Endodermal cell (in vitro differentiated cells): ENCODE data around the gene FARP1. TPM values are rescaled to one million over a fixed set of nuclear protein-coding genes. Genes with fewer than 3 reads are reported as not detected.

Source experiments
- DNase-seq: peaks from one replicate; pipeline ENCODE4 v3.0.0-alpha.2; 2017
- H3K27ac ChIP-seq: 2 replicates; pipeline ENCODE4 v1.5.1; 2013; ENCODE audit warnings: mild to moderate bottlenecking, low read depth, low read length, moderate library complexity
- H3K27me3 ChIP-seq: 2 replicates; pipeline ENCODE4 v1.6.1; 2013; ENCODE audit warnings: mild to moderate bottlenecking, low read length, moderate library complexity; ENCODE audit not compliant: insufficient read depth, control insufficient read depth, poor library complexity, severe bottlenecking
- H3K36me3 ChIP-seq: 2 replicates; pipeline ENCODE4 v1.7.0; 2013; ENCODE audit warnings: mild to moderate bottlenecking, low read length, moderate library complexity; ENCODE audit not compliant: control insufficient read depth, insufficient read depth
- H3K4me1 ChIP-seq: one replicate; pipeline ENCODE4 v1.7.0; 2013; ENCODE audit warnings: low read length; ENCODE audit not compliant: control insufficient read depth, insufficient read depth
- H3K4me3 ChIP-seq: 2 replicates; pipeline ENCODE4 v1.5.1; 2013; ENCODE audit warnings: mild to moderate bottlenecking, low read length, moderate library complexity
- H3K9ac ChIP-seq: 2 replicates; pipeline ENCODE4 v1.6.1; 2013; ENCODE audit warnings: mild to moderate bottlenecking, low read length, moderate library complexity; ENCODE audit not compliant: poor library complexity, severe bottlenecking; ENCODE audit errors: extremely low read depth
- H3K9me3 ChIP-seq: 2 replicates; pipeline ENCODE4 v1.6.1; 2013; ENCODE audit warnings: mild to moderate bottlenecking, low read length, moderate library complexity; ENCODE audit not compliant: control insufficient read depth
- H3K27ac Mint-ChIP-seq: 2 replicates; pipeline ENCODE4 v1.8.0; 2020; ENCODE audit warnings: mixed read lengths
- H3K27me3 Mint-ChIP-seq: 2 replicates; pipeline ENCODE4 v1.8.0; 2021; ENCODE audit warnings: mild to moderate bottlenecking, mixed read lengths; ENCODE audit not compliant: insufficient read depth
- H3K36me3 Mint-ChIP-seq: 2 replicates; pipeline ENCODE4 v1.8.0; 2020; ENCODE audit warnings: low read depth, mixed read lengths
- H3K4me1 Mint-ChIP-seq: 2 replicates; pipeline ENCODE4 v1.8.0; 2020; ENCODE audit warnings: mixed read lengths
- H3K4me3 Mint-ChIP-seq: 2 replicates; pipeline ENCODE4 v1.8.0; 2020; ENCODE audit warnings: mild to moderate bottlenecking, moderate library complexity, mixed read lengths
- H3K9me3 Mint-ChIP-seq: 2 replicates; pipeline ENCODE4 v1.8.0; 2020; ENCODE audit warnings: mild to moderate bottlenecking, mixed read lengths
- WGBS, 2 experiments: methylation state at CpG; one replicate each; pipeline versions ENCODE4 v1.1.5 to v1.1.7; 2013; ENCODE audit warnings: missing lambda C conversion rate in 2 of 2, mixed read lengths in 1 of 2; ENCODE audit not compliant: insufficient coverage in 1 of 2, insufficient read length in 1 of 2; 5-methylcytosine and 5-hydroxymethylcytosine counted together
- total RNA-seq, 2 donors: library from RNA; stranded (reverse); fragmentation: NEBNext Ultra II Directional in 1 of 2; extraction: Animal tissue kit (Norgen Biotek cat#: 25700) in 1 of 2; gene quantifications; 2 replicates in 1 of 2; 3 replicates in 1 of 2; pipeline ENCODE4 v1.2.1, GENCODE V29; 2021
- TF ChIP-seq, protein P1 (sequence below): fragments of 200-600 bp; sonication (generic); conservative IDR thresholded peaks from 2 replicates; pipeline ENCODE4 v1.5.0; 2021; ENCODE audit warnings: antibody characterized with exemption, mild to moderate bottlenecking

Gene FARP1
- total RNA-seq, 2 donors from 2014 or later = 237 to 319 TPM

GRCh38 chr13:98370806-98371515 is 228.1 kb downstream of the FARP1 start:
- Mint-ChIP-seq H3K4me3 (no peak overlapping the region), H3K9me3 (peaks cover 17% of the 10 kb centered on the region), H3K4me1 (peaks cover 8% of the 10 kb centered on the region), H3K27me3 (no peaks in the 10 kb centered on the region), H3K27ac (peak overlapping the region; percentile 19), H3K36me3 (peaks cover 79% of the 10 kb centered on the region)
- peaks cover 88% of the 10 kb centered on the region for H3K36me3 ChIP-seq
- H3K9ac ChIP-seq = no peak overlapping the region
- H3K27me3 ChIP-seq = no peaks in the 10 kb centered on the region
- DNase-seq = no peak
- H3K4me1 ChIP-seq = no peaks in the 10 kb centered on the region
- TF ChIP-seq, protein P1, sequence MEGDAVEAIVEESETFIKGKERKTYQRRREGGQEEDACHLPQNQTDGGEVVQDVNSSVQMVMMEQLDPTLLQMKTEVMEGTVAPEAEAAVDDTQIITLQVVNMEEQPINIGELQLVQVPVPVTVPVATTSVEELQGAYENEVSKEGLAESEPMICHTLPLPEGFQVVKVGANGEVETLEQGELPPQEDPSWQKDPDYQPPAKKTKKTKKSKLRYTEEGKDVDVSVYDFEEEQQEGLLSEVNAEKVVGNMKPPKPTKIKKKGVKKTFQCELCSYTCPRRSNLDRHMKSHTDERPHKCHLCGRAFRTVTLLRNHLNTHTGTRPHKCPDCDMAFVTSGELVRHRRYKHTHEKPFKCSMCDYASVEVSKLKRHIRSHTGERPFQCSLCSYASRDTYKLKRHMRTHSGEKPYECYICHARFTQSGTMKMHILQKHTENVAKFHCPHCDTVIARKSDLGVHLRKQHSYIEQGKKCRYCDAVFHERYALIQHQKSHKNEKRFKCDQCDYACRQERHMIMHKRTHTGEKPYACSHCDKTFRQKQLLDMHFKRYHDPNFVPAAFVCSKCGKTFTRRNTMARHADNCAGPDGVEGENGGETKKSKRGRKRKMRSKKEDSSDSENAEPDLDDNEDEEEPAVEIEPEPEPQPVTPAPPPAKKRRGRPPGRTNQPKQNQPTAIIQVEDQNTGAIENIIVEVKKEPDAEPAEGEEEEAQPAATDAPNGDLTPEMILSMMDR = no peak
- 93 to 94% methylated on average over 10 to 16 of the region's 16 CpGs for whole genome bisulfite sequencing, 2 experiments
- H3K27ac ChIP-seq = no peak overlapping the region
- H3K9me3 ChIP-seq = peaks cover 23% of the 10 kb centered on the region
- H3K4me3 ChIP-seq = no peak overlapping the region

- peaks cover 23% of the 10 kb centered on the region for H3K9me3 ChIP-seq
- Mint-ChIP-seq H3K27ac (peak overlapping the region; percentile 19), H3K4me1 (peaks cover 8% of the 10 kb centered on the region), H3K27me3 (no peaks in the 10 kb centered on the region), H3K9me3 (peaks cover 17% of the 10 kb centered on the region), H3K4me3 (no peak overlapping the region), H3K36me3 (peaks cover 80% of the 10 kb centered on the region)
- H3K4me1 ChIP-seq = no peaks in the 10 kb centered on the region
- 92 to 100% methylated on average over 5 of the region's 5 CpGs for WGBS, 2 experiments
- H3K36me3 ChIP-seq = peaks cover 88% of the 10 kb centered on the region
- no peak overlapping the region for H3K9ac ChIP-seq
- no peak for DNase-seq
- no peak overlapping the region for H3K27ac ChIP-seq
- H3K4me3 ChIP-seq = no peak overlapping the region
- TF ChIP-seq, protein P1 = no peak
- H3K27me3 ChIP-seq = no peaks in the 10 kb centered on the region
Measured at GRCh38 chr13:98371516-98372023, 228.7 kb downstream of the FARP1 start.

- Mint-ChIP-seq H3K36me3 (peaks cover 79% of the 10 kb centered on the region), H3K27ac (peak overlapping the region; percentile 26), H3K27me3 (no peaks in the 10 kb centered on the region), H3K9me3 (peaks cover 17% of the 10 kb centered on the region), H3K4me1 (peaks cover 8% of the 10 kb centered on the region), H3K4me3 (no peak overlapping the region)
- Histone ChIP-seq H3K27ac (no peak overlapping the region), H3K9ac (no peak overlapping the region), H3K9me3 (peaks cover 23% of the 10 kb centered on the region), H3K4me3 (no peak overlapping the region), H3K4me1 (no peaks in the 10 kb centered on the region), H3K36me3 (peaks cover 80% of the 10 kb centered on the region), H3K27me3 (no peaks in the 10 kb centered on the region)
- TF ChIP-seq, protein P1 = no peak
- DNase-seq = no peak
- 84 to 92% methylated on average over 7 to 8 of the region's 8 CpGs for WGBS, 2 experiments
Measured at GRCh38 chr13:98372876-98373275, 230.0 kb downstream of the FARP1 start.
